ENCODE results near the gene SYDE2. TPM values are rescaled to one million over a fixed set of nuclear protein-coding genes. Genes with fewer than 3 reads are reported as not detected.

SYDE2 gene
- total RNA-seq, 1 donor from 2014 or later, result 7.6 TPM

- no peak for DNase-seq (ENCODE audit: low read depth)
- no peak overlapping the region for H3K4me3 ChIP-seq (ENCODE audit: low read depth, low read length)
- no peak for TF ChIP-seq CTCF (IDR thresholded peaks at IDR 0.05; ENCODE audit: insufficient read depth, low read length, poor library complexity, severe bottlenecking)
- no peaks in the 10 kb centered on the region for H3K27me3 ChIP-seq (ENCODE audit: control insufficient read depth, insufficient read depth, low read length)
- no peaks in the 10 kb centered on the region for H3K36me3 ChIP-seq (ENCODE audit: control insufficient read depth, insufficient read depth, low read length)
These were observed 16.6 kb downstream of the SYDE2 start for GRCh38 chr1:85184245-85184644.

- H3K4me3 ChIP-seq (ENCODE audit: low read depth, low read length), result no peak overlapping the region
- no peaks in the 10 kb centered on the region for H3K36me3 ChIP-seq (ENCODE audit: control insufficient read depth, insufficient read depth, low read length)
- TF ChIP-seq CTCF (IDR thresholded peaks at IDR 0.05; ENCODE audit: insufficient read depth, low read length, poor library complexity, severe bottlenecking), result no peak
- H3K27me3 ChIP-seq (ENCODE audit: control insufficient read depth, insufficient read depth, low read length), result no peaks in the 10 kb centered on the region
- DNase-seq (ENCODE audit: low read depth), result no peak
These were observed 18.1 kb downstream of the SYDE2 start for GRCh38 chr1:85182700-85183099.

GRCh38 chr1:85180869-85181268, 19.9 kb downstream of the SYDE2 start:
- DNase-seq (ENCODE audit: low read depth), result no peak
- no peaks in the 10 kb centered on the region for H3K27me3 ChIP-seq (ENCODE audit: control insufficient read depth, insufficient read depth, low read length)
- H3K4me3 ChIP-seq (ENCODE audit: low read depth, low read length), result no peak overlapping the region
- no peak for TF ChIP-seq CTCF (IDR thresholded peaks at IDR 0.05; ENCODE audit: insufficient read depth, low read length, poor library complexity, severe bottlenecking)
- H3K36me3 ChIP-seq (ENCODE audit: control insufficient read depth, insufficient read depth, low read length), result no peaks in the 10 kb centered on the region

- no peaks in the 10 kb centered on the region for H3K27me3 ChIP-seq (ENCODE audit: control insufficient read depth, insufficient read depth, low read length)
- no peak for TF ChIP-seq CTCF (IDR thresholded peaks at IDR 0.05; ENCODE audit: insufficient read depth, low read length, poor library complexity, severe bottlenecking)
- H3K36me3 ChIP-seq (ENCODE audit: control insufficient read depth, insufficient read depth, low read length), result no peaks in the 10 kb centered on the region
- DNase-seq (ENCODE audit: low read depth), result no peak
- no peak overlapping the region for H3K4me3 ChIP-seq (ENCODE audit: low read depth, low read length)
These were observed 21.3 kb downstream of the SYDE2 start for GRCh38 chr1:85179522-85179921.

GRCh38 chr1:85178396-85178795, 22.4 kb downstream of the SYDE2 start:
- Histone ChIP-seq H3K27me3 (ENCODE audit: control insufficient read depth, insufficient read depth, low read length) (no peaks in the 10 kb centered on the region), H3K36me3 (ENCODE audit: control insufficient read depth, insufficient read depth, low read length) (no peaks in the 10 kb centered on the region), H3K4me3 (ENCODE audit: low read depth, low read length) (no peak overlapping the region)
- DNase-seq (ENCODE audit: low read depth), result no peak
- no peak for TF ChIP-seq CTCF (IDR thresholded peaks at IDR 0.05; ENCODE audit: insufficient read depth, low read length, poor library complexity, severe bottlenecking)

- Histone ChIP-seq H3K4me3 (ENCODE audit: low read depth, low read length) (no peak overlapping the region), H3K36me3 (ENCODE audit: control insufficient read depth, insufficient read depth, low read length) (no peaks in the 10 kb centered on the region), H3K27me3 (ENCODE audit: control insufficient read depth, insufficient read depth, low read length) (no peaks in the 10 kb centered on the region)
- TF ChIP-seq CTCF (IDR thresholded peaks at IDR 0.05; ENCODE audit: insufficient read depth, low read length, poor library complexity, severe bottlenecking), result no peak
- no peak for DNase-seq (ENCODE audit: low read depth)
These were observed 26.3 kb downstream of the SYDE2 start for GRCh38 chr1:85174503-85174902.
